Body of pancreas (tissue), 4 donors: Measurements from ENCODE around the gene FAM120C.

Experiments
- POLR2A ChIP-seq, 3 donors: fragments of 450-650 bp; IDR thresholded peaks; one replicate each; pipeline ENCODE4 v1.6.1; 2016; ENCODE audit warnings: antibody characterized with exemption in 3 of 3, mild to moderate bottlenecking in 2 of 3
- TF ChIP-seq, protein P1 (sequence below), 7 experiments: fragments of 450-650 bp in 4 of 7; fragments of 200-600 bp in 3 of 7; sonication (generic) in 3 of 7; IDR thresholded peaks; one replicate each; pipeline ENCODE4 v1.5.1; 2016 to 2019; ENCODE audit warnings: antibody characterized with exemption in 7 of 7

DNA sequence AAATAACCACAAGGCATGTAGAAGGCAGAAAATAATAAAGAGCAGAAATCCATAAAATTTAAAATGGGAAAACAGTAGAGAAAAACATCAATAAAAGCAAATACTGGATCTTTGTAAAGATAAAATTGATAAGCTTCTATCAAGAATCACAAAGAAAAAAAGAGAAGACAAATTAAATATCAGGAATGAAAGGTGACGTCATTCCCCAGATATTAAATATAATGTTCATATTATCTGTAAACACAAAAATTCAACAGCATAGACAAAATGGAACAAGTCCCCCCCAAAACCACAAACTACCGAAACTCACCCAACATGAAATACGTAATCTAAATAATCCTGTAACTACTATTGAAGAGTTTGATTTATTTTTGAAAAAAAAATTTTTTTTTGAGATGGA is 30.5 kb upstream of the FAM120C start:
- TF ChIP-seq, protein P1, sequence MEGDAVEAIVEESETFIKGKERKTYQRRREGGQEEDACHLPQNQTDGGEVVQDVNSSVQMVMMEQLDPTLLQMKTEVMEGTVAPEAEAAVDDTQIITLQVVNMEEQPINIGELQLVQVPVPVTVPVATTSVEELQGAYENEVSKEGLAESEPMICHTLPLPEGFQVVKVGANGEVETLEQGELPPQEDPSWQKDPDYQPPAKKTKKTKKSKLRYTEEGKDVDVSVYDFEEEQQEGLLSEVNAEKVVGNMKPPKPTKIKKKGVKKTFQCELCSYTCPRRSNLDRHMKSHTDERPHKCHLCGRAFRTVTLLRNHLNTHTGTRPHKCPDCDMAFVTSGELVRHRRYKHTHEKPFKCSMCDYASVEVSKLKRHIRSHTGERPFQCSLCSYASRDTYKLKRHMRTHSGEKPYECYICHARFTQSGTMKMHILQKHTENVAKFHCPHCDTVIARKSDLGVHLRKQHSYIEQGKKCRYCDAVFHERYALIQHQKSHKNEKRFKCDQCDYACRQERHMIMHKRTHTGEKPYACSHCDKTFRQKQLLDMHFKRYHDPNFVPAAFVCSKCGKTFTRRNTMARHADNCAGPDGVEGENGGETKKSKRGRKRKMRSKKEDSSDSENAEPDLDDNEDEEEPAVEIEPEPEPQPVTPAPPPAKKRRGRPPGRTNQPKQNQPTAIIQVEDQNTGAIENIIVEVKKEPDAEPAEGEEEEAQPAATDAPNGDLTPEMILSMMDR (IDR thresholded peaks at IDR 0.05) = no peak
- TF ChIP-seq POLR2A (IDR thresholded peaks at IDR 0.05) = no peak
